Stimulated activated CD8-positive, alpha-beta memory T cell treated with anti-CD3 and anti-CD28 coated beads, Interleukin-4, amount 100 ng/mL, for 24 hours (primary cell): ENCODE data around the gene DAAM2.

ENCODE experiments used
- DNase-seq: peaks from one replicate; pipeline ENCODE4 v3.0.0-alpha.2; 2020; ENCODE audit warnings: low read depth

The DAAM2 gene

GRCh38 chr6:39819228-39819627 is 27.1 kb downstream of the DAAM2 start:
- DNase-seq = no peak

GRCh38 chr6:39819676-39820075 is 27.5 kb downstream of the DAAM2 start:
- no peak for DNase-seq

- no peak for DNase-seq
These were observed 28.4 kb downstream of the DAAM2 start for GRCh38 chr6:39820553-39820952.

- DNase-seq = no peak
These were observed 29.0 kb downstream of the DAAM2 start for GRCh38 chr6:39821046-39821740.

- DNase-seq = no peak
These were observed 29.8 kb downstream of the DAAM2 start for GRCh38 chr6:39821742-39822532.

- no peak for DNase-seq
These were observed 31.0 kb downstream of the DAAM2 start for GRCh38 chr6:39822846-39823815.

GRCh38 chr6:39824030-39824926 is 32.1 kb downstream of the DAAM2 start:
- no peak for DNase-seq

GRCh38 chr6:39829331-39829730 is 37.2 kb downstream of the DAAM2 start:
- no peak for DNase-seq

GRCh38 chr6:39830444-39830843 is 38.3 kb downstream of the DAAM2 start:
- no peak for DNase-seq

- DNase-seq = no peak
These were observed 39.5 kb downstream of the DAAM2 start for GRCh38 chr6:39831701-39832100.

- no peak for DNase-seq
These were observed 42.1 kb downstream of the DAAM2 start for GRCh38 chr6:39834278-39834677.

GRCh38 chr6:39834866-39835265 is 42.7 kb downstream of the DAAM2 start:
- DNase-seq = no peak

GRCh38 chr6:39835821-39836295 is 43.7 kb downstream of the DAAM2 start:
- no peak for DNase-seq

GRCh38 chr6:39836606-39837005 is 44.4 kb downstream of the DAAM2 start:
- no peak for DNase-seq

GRCh38 chr6:39839445-39839844 is 47.3 kb downstream of the DAAM2 start:
- no peak for DNase-seq

GRCh38 chr6:39840781-39841180 is 48.6 kb downstream of the DAAM2 start:
- DNase-seq = no peak

GRCh38 chr6:39841291-39841690 is 49.1 kb downstream of the DAAM2 start:
- no peak for DNase-seq

- no peak for DNase-seq
These were observed 49.7 kb downstream of the DAAM2 start for GRCh38 chr6:39841923-39842322.

GRCh38 chr6:39843305-39844020 is 51.3 kb downstream of the DAAM2 start:
- no peak for DNase-seq

- no peak for DNase-seq
These were observed 52.7 kb downstream of the DAAM2 start for GRCh38 chr6:39844866-39845265.

GRCh38 chr6:39847221-39847620 is 55.0 kb downstream of the DAAM2 start:
- no peak for DNase-seq
